IgD-negative memory B cell (primary cell): ENCODE measurements around the gene FAM76A. TPM values are rescaled to one million over a fixed set of nuclear protein-coding genes. Genes with fewer than 3 reads are reported as not detected.

Experiments used
- polyA plus RNA-seq: library from polyadenylated mRNA; unstranded; fragments of 300-500 nt; fragmentation: Illumina TruSeq; gene quantifications from one replicate; pipeline ENCODE4 v1.2.3, GENCODE V29; 2021

FAM76A gene
- polyA plus RNA-seq, 1 donor from 2014 or later = 6.5 TPM

Other genes with a start within 250 kb of the FAM76A start
- gene WASF2, start 235.8 kb upstream of the FAM76A start, polyA plus RNA-seq = 105 TPM
- gene AHDC1, start 121.8 kb upstream of the FAM76A start, polyA plus RNA-seq = 1.1 TPM
- 72.0 TPM for gene FGR, start 90.8 kb upstream of the FAM76A start, polyA plus RNA-seq
- 68.2 TPM for gene IFI6, start 53.8 kb upstream of the FAM76A start, polyA plus RNA-seq
- gene STX12, start 47.3 kb downstream of the FAM76A start, polyA plus RNA-seq = 16.0 TPM
- 31.7 TPM for gene PPP1R8, start 104.8 kb downstream of the FAM76A start, polyA plus RNA-seq
- 70.0 TPM for gene THEMIS2, start 146.6 kb downstream of the FAM76A start, polyA plus RNA-seq
- gene RPA2, start 188.6 kb downstream of the FAM76A start, polyA plus RNA-seq = 163 TPM
- gene SMPDL3B, start 209.0 kb downstream of the FAM76A start, polyA plus RNA-seq = not detected
- 17.0 TPM for gene XKR8, start 234.0 kb downstream of the FAM76A start, polyA plus RNA-seq